Gastrocnemius medialis (tissue), 4 donors: ENCODE measurements around the gene SAMD4B. TPM values are rescaled to one million over a fixed set of nuclear protein-coding genes. Genes with fewer than 3 reads are reported as not detected.

Experiments used
- ATAC-seq, 2 donors: fragments of 150-250 bp; one replicate each; pipeline ENCODE4 v1.9.1; 2016
- DNase-seq, 2 donors: peaks; one replicate each; pipeline ENCODE4 v3.0.0-alpha.2; 2019
- H3K27ac ChIP-seq, 4 donors: fragments of 200-600 bp; sonication (generic); 1 replicate in 1 of 4; 2 replicates in 3 of 4; pipeline ENCODE4 v1.5.1; 2016 to 2018; ENCODE audit warnings: mild to moderate bottlenecking in 2 of 4, moderate library complexity in 1 of 4
- H3K27me3 ChIP-seq, 3 donors: fragments of 200-600 bp; sonication (generic) in 2 of 3; 1 replicate in 1 of 3; 2 replicates in 2 of 3; pipeline versions ENCODE4 v1.5.1 to v1.6.0; 2016 to 2019; ENCODE audit warnings: mild to moderate bottlenecking in 1 of 3, moderate library complexity in 1 of 3
- H3K36me3 ChIP-seq, 2 donors: fragments of 200-600 bp; sonication (generic) in 1 of 2; one replicate each; pipeline ENCODE4 v1.5.1; 2017 to 2018
- H3K4me1 ChIP-seq, 2 donors: fragments of 200-600 bp; sonication (generic) in 1 of 2; one replicate each; pipeline ENCODE4 v1.5.1; 2016 to 2017; ENCODE audit warnings: mild to moderate bottlenecking in 2 of 2
- H3K4me3 ChIP-seq, 4 donors: fragments of 200-600 bp; sonication (generic) in 3 of 4; 1 replicate in 1 of 4; 2 replicates in 3 of 4; pipeline ENCODE4 v1.5.1; 2016 to 2019; ENCODE audit warnings: mild to moderate bottlenecking in 2 of 4
- H3K9me3 ChIP-seq, 3 donors: fragments of 200-600 bp; sonication (generic) in 2 of 3; 1 replicate in 1 of 3; 2 replicates in 2 of 3; pipeline ENCODE4 v1.5.1; 2016 to 2019
- CTCF ChIP-seq, 5 experiments: fragments of 450-650 bp in 3 of 5; fragments of 200-600 bp in 2 of 5; sonication (generic) in 2 of 5; IDR thresholded peaks in 4 of 5; conservative IDR thresholded peaks in 1 of 5; 1 replicate in 4 of 5; 2 replicates in 1 of 5; pipeline ENCODE4 v1.5.1; 2016 to 2019; ENCODE audit warnings: antibody characterized with exemption in 5 of 5, mild to moderate bottlenecking in 3 of 5, moderate library complexity in 3 of 5
- POLR2A ChIP-seq, 2 donors: fragments of 450-650 bp; IDR thresholded peaks; one replicate each; pipeline ENCODE4 v1.6.1; 2017; ENCODE audit warnings: antibody characterized with exemption in 2 of 2, mild to moderate bottlenecking in 2 of 2, moderate library complexity in 2 of 2
- in situ Hi-C, 4 donors: fragments of 200-750 bp; cut with MboI; loops; one replicate each; pipeline versions ENCODE4 v1.15.0 to v1.8.0; 2017; ENCODE audit warnings: low sequenced_read_pairs in 4 of 4
- intact Hi-C: fragments of 100-400 bp; cut with DNase I; formaldehyde crosslinking; loops from one replicate; pipeline ENCODE4 v1.15.1; 2023; ENCODE audit warnings: low total_unique reads
- total RNA-seq, 4 donors: library from RNA; depleted of rRNA; stranded (reverse); fragments of >200 nt; gene quantifications; one replicate each; pipeline versions ENCODE4 v1.1.0 to v1.2.3, GENCODE V29; 2016

SAMD4B gene
- total RNA-seq, 4 donors from 2014 or later: 30.9 to 63.7 (median 59.2) TPM

DNA sequence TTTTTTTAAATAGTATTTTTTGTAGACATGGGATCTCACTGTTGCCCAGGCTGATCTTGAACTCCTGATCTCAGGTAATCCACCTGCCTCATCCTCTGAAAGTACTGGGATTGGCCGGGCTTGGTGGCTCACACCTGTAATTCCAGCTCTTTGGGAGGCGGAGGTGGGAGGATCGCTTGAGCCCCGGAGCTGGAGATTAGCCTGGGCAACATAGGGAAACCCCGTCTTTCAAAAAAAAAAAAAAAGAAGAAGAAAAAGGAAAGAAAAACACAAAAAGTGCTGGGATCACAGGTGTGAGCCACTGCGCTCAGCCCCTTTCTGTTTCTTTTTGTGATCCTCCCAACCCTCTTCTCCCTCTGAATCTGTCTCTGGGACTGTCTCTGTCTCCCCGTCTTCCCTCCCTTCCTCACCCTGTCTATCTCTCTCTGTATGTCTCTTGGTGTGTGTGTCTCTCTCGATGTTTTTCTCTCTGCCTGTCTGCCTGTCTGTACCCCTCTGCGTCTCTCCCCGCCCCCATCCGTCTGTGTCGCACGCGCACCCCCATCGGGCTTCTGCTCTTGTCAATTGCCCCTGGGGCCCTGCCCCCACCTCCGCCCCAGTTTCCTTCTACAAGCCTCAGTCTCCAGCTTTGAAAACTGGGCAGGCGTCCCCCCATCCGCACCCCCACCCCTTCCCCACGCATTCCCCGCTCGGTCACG, 63.9 kb downstream of the SAMD4B start:
- no peaks in the 10 kb centered on the region for H3K27me3 ChIP-seq
- H3K4me3 ChIP-seq: peak overlapping the region; percentile 60 to 99 (median 94)
- ATAC-seq: no peak
- no peaks in the 10 kb centered on the region for H3K9me3 ChIP-seq
- peaks cover 31 to 48% of the 10 kb centered on the region in 2 donors for H3K4me1 ChIP-seq
- intact Hi-C loops: loop anchor here (10.0 kb wide), 5 partner anchors 571 to 1031 kb away; partner anchors contain the start of genes AKT2, ECH1, PSMD8 and SERTAD1
- DNase-seq: peak in 1 of 2 donors; percentile 70
- no peak for TF ChIP-seq CTCF (IDR thresholded peaks at IDR 0.05 in 4 of 5, conservative IDR thresholded peaks at IDR 0.05 in 1 of 5)
- TF ChIP-seq POLR2A (IDR thresholded peaks at IDR 0.05): no peak
- in situ Hi-C loops: no loop called here
- H3K27ac ChIP-seq: peak overlapping the region; percentile 98 to 100 (median 100)
- peaks cover 6 to 23% of the 10 kb centered on the region in 2 donors for H3K36me3 ChIP-seq

GRCh38 chr19:39406656-39407409, 64.6 kb downstream of the SAMD4B start, which contains the start of gene ZFP36:
Gene ZFP36, plus strand, starts transcription at chr19:39406847. Its CDS starts 58 bp downstream, at chr19:39406905.
- Histone ChIP-seq H3K4me1 (peaks cover 37 to 52% of the 10 kb centered on the region in 2 donors), H3K27me3 (no peaks in the 10 kb centered on the region), H3K9me3 (no peaks in the 10 kb centered on the region), H3K27ac (peak within 1 kb of the TSS; percentile 98 to 100 (median 100)), H3K4me3 (peak within 1 kb of the TSS; percentile 80 to 99 (median 94)), H3K36me3 (peaks cover 6 to 23% of the 10 kb centered on the region in 2 donors)
- peak; percentile 89 to 93 for DNase-seq
- peak; percentile 13 to 17 for ATAC-seq
- in situ Hi-C loops: no loop called here
- intact Hi-C loops: loop anchor here (10.0 kb wide), 5 partner anchors 572 to 1032 kb away; partner anchors contain the start of genes AKT2, ECH1, PSMD8 and SERTAD1
- TF ChIP-seq POLR2A (IDR thresholded peaks at IDR 0.05) (peak; percentile 97), CTCF (IDR thresholded peaks at IDR 0.05 in 4 of 5, conservative IDR thresholded peaks at IDR 0.05 in 1 of 5) (peak in 1 of 5 experiments; percentile 12)

- H3K4me1 ChIP-seq: peaks cover 32 to 47% of the 10 kb centered on the region in 2 donors
- intact Hi-C loops: loop anchor here (10.0 kb wide), 5 partner anchors 573 to 1033 kb away; partner anchors contain the start of genes AKT2, ECH1, PSMD8 and SERTAD1
- TF ChIP-seq POLR2A (IDR thresholded peaks at IDR 0.05) (no peak), CTCF (IDR thresholded peaks at IDR 0.05 in 4 of 5, conservative IDR thresholded peaks at IDR 0.05 in 1 of 5) (no peak)
These were observed 65.1 kb downstream of the SAMD4B start for GRCh38 chr19:39407410-39407659.

DNA sequence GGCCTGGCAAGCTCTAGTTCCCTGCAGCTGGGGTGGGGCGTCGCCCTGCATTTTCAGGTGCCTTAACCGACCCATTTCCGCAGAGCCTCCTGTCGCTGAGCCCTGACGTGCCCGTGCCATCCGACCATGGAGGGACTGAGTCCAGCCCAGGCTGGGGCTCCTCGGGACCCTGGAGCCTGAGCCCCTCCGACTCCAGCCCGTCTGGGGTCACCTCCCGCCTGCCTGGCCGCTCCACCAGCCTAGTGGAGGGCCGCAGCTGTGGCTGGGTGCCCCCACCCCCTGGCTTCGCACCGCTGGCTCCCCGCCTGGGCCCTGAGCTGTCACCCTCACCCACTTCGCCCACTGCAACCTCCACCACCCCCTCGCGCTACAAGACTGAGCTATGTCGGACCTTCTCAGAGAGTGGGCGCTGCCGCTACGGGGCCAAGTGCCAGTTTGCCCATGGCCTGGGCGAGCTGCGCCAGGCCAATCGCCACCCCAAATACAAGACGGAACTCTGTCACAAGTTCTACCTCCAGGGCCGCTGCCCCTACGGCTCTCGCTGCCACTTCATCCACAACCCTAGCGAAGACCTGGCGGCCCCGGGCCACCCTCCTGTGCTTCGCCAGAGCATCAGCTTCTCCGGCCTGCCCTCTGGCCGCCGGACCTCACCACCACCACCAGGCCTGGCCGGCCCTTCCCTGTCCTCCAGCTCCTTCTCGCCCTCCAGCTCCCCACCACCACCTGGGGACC, 65.6 kb downstream of the SAMD4B start:
- ATAC-seq (no peak), DNase-seq (peak; percentile 22 to 67)
- intact Hi-C loops: loop anchor here (10.0 kb wide), 5 partner anchors 573 to 1033 kb away; partner anchors contain the start of genes AKT2, ECH1, PSMD8 and SERTAD1
- Histone ChIP-seq H3K36me3 (peaks cover 6 to 23% of the 10 kb centered on the region in 2 donors), H3K27me3 (no peaks in the 10 kb centered on the region), H3K27ac (peak overlapping the region; percentile 98 to 100 (median 100)), H3K9me3 (no peaks in the 10 kb centered on the region), H3K4me3 (peak overlapping the region; percentile 80 to 99 (median 94)), H3K4me1 (peaks cover 31 to 47% of the 10 kb centered on the region in 2 donors)
- in situ Hi-C loops: no loop called here
- no peak for TF ChIP-seq CTCF (IDR thresholded peaks at IDR 0.05 in 4 of 5, conservative IDR thresholded peaks at IDR 0.05 in 1 of 5)
- TF ChIP-seq POLR2A (IDR thresholded peaks at IDR 0.05): peak; percentile 16 to 55

More at GRCh38 chr19:39407410-39407659, 65.1 kb downstream of the SAMD4B start:
- H3K27me3 ChIP-seq: no peaks in the 10 kb centered on the region
- H3K9me3 ChIP-seq: no peaks in the 10 kb centered on the region
- peak overlapping the region; percentile 80 to 99 (median 94) for H3K4me3 ChIP-seq
- no peak for DNase-seq
- peak overlapping the region; percentile 98 to 100 (median 100) for H3K27ac ChIP-seq
- in situ Hi-C loops: no loop called here
- peaks cover 6 to 23% of the 10 kb centered on the region in 2 donors for H3K36me3 ChIP-seq
- ATAC-seq: no peak
